HCT116 (cell line): ENCODE results near the gene ACSBG1. TPM values are rescaled to one million over a fixed set of nuclear protein-coding genes. Genes with fewer than 3 reads are reported as not detected.

ENCODE experiments used
- ATAC-seq: fragments of 200-7000 bp; cut with Tn5 transposase; 2 replicates; pipeline ENCODE4 v1.9.1; 2020; ENCODE audit warnings: mild to moderate bottlenecking, moderate library complexity
- BruUV-seq: library from RNA; stranded (reverse); fragments of 400-500 nt; replicated peaks from 2 replicates; lab custom pipeline; 2021; lab: Mats Ljungman, UMichigan
- CTCF ChIA-PET: fragments of 300-600 bp; sonication (Branson Sonifier 250); formaldehyde crosslinking; loops from one replicate; lab custom pipeline; 2021; ENCODE audit warnings: antibody characterized with exemption; lab: Charles Lee
- POLR2A ChIA-PET: fragments of 300-600, 350-600 bp; sonication (Branson Sonifier 250); formaldehyde crosslinking; loops from one replicate; lab custom pipeline; 2021; ENCODE audit warnings: antibody characterized with exemption; lab: Charles Lee
- RAD21 ChIA-PET, 2 experiments: fragments of 300-600 bp; sonication (Branson Sonifier 250); formaldehyde crosslinking; loops; one replicate each; lab custom pipeline; 2023; ENCODE audit warnings: low total read pairs in 2 of 2; ENCODE audit not compliant: uncharacterized antibody in 2 of 2, unreplicated experiment in 2 of 2, low non-redundant PET in 1 of 2; lab: Charles Lee
- DNase-seq: peaks from one replicate; pipeline ENCODE4 v3.0.0-alpha.2; 2010; ENCODE audit warnings: low read depth, low spot score
- H2AFZ ChIP-seq: fragments of 200-600 bp; shearing (Covaris generic), sonication (generic); 2 replicates; pipeline ENCODE4 v1.6.1; 2017; ENCODE audit warnings: low read depth, mixed run types, mixed read lengths, antibody characterized with exemption, low read length; ENCODE audit not compliant: poor library complexity, severe bottlenecking
- H3K27ac ChIP-seq: 2 replicates; pipeline ENCODE4 v1.5.1; 2012; ENCODE audit warnings: low read depth, low read length
- H3K27me3 ChIP-seq: fragments of 200-600 bp; sonication (generic); 2 replicates; pipeline ENCODE4 v1.6.1; 2016; ENCODE audit warnings: mixed run types, low read length, mixed read lengths; ENCODE audit not compliant: insufficient read depth
- H3K36me3 ChIP-seq, 2 experiments: fragments of 200-500 bp in 1 of 2; fragments of 200-600 bp in 1 of 2; sonication (Bioruptor generic) in 1 of 2; sonication (generic) in 1 of 2; 2 replicates each; pipeline versions ENCODE4 v1.5.1 to v1.6.1; 2014 to 2016; ENCODE audit warnings: low read length in 2 of 2, inconsistent platforms in 1 of 2, mixed read lengths in 1 of 2, mixed run types in 1 of 2; ENCODE audit not compliant: insufficient read depth in 2 of 2, control insufficient read depth in 1 of 2
- H3K4me1 ChIP-seq, 2 experiments: fragments of 200-600 bp in 1 of 2; sonication (generic) in 1 of 2; 2 replicates each; pipeline versions ENCODE4 v1.5.1 to v1.6.1; 2012 to 2017; ENCODE audit warnings: low read length in 2 of 2, inconsistent platforms in 1 of 2, mild to moderate bottlenecking in 1 of 2, mixed read lengths in 1 of 2, mixed run types in 1 of 2, moderate library complexity in 1 of 2; ENCODE audit not compliant: insufficient read depth in 2 of 2, control insufficient read depth in 1 of 2
- H3K4me2 ChIP-seq: fragments of 200-600 bp; sonication (generic); 2 replicates; pipeline ENCODE4 v1.6.1; 2017; ENCODE audit warnings: mixed run types, low read length, mixed read lengths
- H3K4me3 ChIP-seq, 2 experiments: fragments of 200-600 bp in 1 of 2; sonication (generic) in 1 of 2; replicated peaks in 1 of 2; 2 replicates each; pipeline ENCODE4 v1.5.1; 2011 to 2016; ENCODE audit warnings: low read length in 2 of 2, control low read depth in 1 of 2, low read depth in 1 of 2, mild to moderate bottlenecking in 1 of 2, mixed read lengths in 1 of 2, mixed run types in 1 of 2
- H3K79me2 ChIP-seq: fragments of 200-600 bp; sonication (generic); 2 replicates; pipeline ENCODE4 v1.6.1; 2017; ENCODE audit warnings: mild to moderate bottlenecking, mixed run types, low read length, moderate library complexity, mixed read lengths; ENCODE audit not compliant: insufficient read depth
- H3K9ac ChIP-seq: fragments of 200-600 bp; sonication (generic); 2 replicates; pipeline ENCODE4 v1.6.1; 2016; ENCODE audit warnings: low read length, mixed read lengths
- H3K9me2 ChIP-seq: fragments of 200-600 bp; sonication (generic), shearing (Covaris generic); 2 replicates; pipeline ENCODE4 v1.6.1; 2017; ENCODE audit warnings: mixed run types, mild to moderate bottlenecking, moderate library complexity; ENCODE audit not compliant: insufficient read depth
- H3K9me3 ChIP-seq, 2 experiments: fragments of 200-500 bp in 1 of 2; fragments of 200-600 bp in 1 of 2; sonication (Bioruptor generic) in 1 of 2; sonication (generic) in 1 of 2; 2 replicates each; pipeline ENCODE4 v1.6.1; 2014 to 2017; ENCODE audit warnings: low read length in 2 of 2, mixed read lengths in 2 of 2, inconsistent platforms in 1 of 2, low read depth in 1 of 2, mild to moderate bottlenecking in 1 of 2, mixed run types in 1 of 2, moderate library complexity in 1 of 2; ENCODE audit not compliant: control insufficient read depth in 1 of 2, insufficient read depth in 1 of 2
- H4K20me1 ChIP-seq: fragments of 200-600 bp; sonication (generic), shearing (Covaris generic); 2 replicates; pipeline ENCODE4 v1.6.1; 2017; ENCODE audit warnings: mixed run types, mild to moderate bottlenecking, moderate library complexity; ENCODE audit not compliant: insufficient read depth
- CBX3 ChIP-seq: IDR thresholded peaks from 2 replicates; pipeline ENCODE4 v1.6.1; 2012; ENCODE audit warnings: low read depth
- CEBPB ChIP-seq: IDR thresholded peaks from 2 replicates; pipeline ENCODE4 v1.6.1; 2012; ENCODE audit warnings: low read depth
- EGR1 ChIP-seq: IDR thresholded peaks from 2 replicates; pipeline ENCODE4 v1.6.1; 2012; ENCODE audit warnings: low read depth
- ELF1 ChIP-seq: IDR thresholded peaks from 2 replicates; pipeline ENCODE4 v1.6.1; 2012; ENCODE audit warnings: low read depth, borderline replicate concordance
- EZH2 ChIP-seq: fragments of 200-600 bp; sonication (generic); IDR thresholded peaks from 2 replicates; pipeline ENCODE4 v1.6.1; 2017; ENCODE audit warnings: antibody characterized with exemption, mixed run types
- EZH2phosphoT487 ChIP-seq: fragments of 200-600 bp; IDR thresholded peaks from 2 replicates; pipeline ENCODE4 v1.6.1; 2018; ENCODE audit warnings: antibody characterized with exemption, borderline replicate concordance
- FOSL1 ChIP-seq: IDR thresholded peaks from 2 replicates; pipeline ENCODE4 v1.6.1; 2012; ENCODE audit warnings: low read depth
- JUND ChIP-seq: IDR thresholded peaks from 2 replicates; pipeline ENCODE4 v1.6.1; 2012
- POLR2AphosphoS5 ChIP-seq: IDR thresholded peaks from 2 replicates; pipeline ENCODE4 v1.6.1; 2011; ENCODE audit warnings: mild to moderate bottlenecking, low read depth, low read length, moderate library complexity
- RAD21 ChIP-seq: IDR thresholded peaks from 2 replicates; pipeline ENCODE4 v1.6.1; 2012; ENCODE audit warnings: low read depth, mild to moderate bottlenecking
- SIN3A ChIP-seq: IDR thresholded peaks from 2 replicates; pipeline ENCODE4 v1.6.1; 2012; ENCODE audit warnings: low read depth
- SP1 ChIP-seq: IDR thresholded peaks from 2 replicates; pipeline ENCODE4 v1.6.1; 2012; ENCODE audit warnings: low read depth
- SRF ChIP-seq: IDR thresholded peaks from 2 replicates; pipeline ENCODE4 v1.6.1; 2012; ENCODE audit warnings: low read depth
- TCF7L2 ChIP-seq: IDR thresholded peaks from 2 replicates; pipeline ENCODE4 v1.7.0; 2011; ENCODE audit warnings: borderline replicate concordance, inconsistent platforms; ENCODE audit not compliant: insufficient read depth, insufficient read length; ENCODE audit errors: extremely low read depth
- YY1 ChIP-seq: IDR thresholded peaks from 2 replicates; pipeline ENCODE4 v1.6.1; 2011; ENCODE audit warnings: low read length, low read depth, moderate library complexity, mild to moderate bottlenecking; ENCODE audit not compliant: insufficient replicate concordance; ENCODE audit errors: extremely low read depth
- ZFX ChIP-seq: fragments of 450-650 bp; IDR thresholded peaks from 2 replicates; pipeline ENCODE4 v1.6.1; 2017
- ZNF274 ChIP-seq: fragments of 200-500 bp; sonication (Bioruptor generic); IDR thresholded peaks from 2 replicates; pipeline ENCODE4 v1.6.1; 2014; ENCODE audit warnings: mild to moderate bottlenecking, low read depth, low read length, inconsistent platforms
- intact Hi-C: fragments of 100-400 bp; cut with micrococcal nuclease; formaldehyde crosslinking; loops from 2 replicates; pipeline ENCODE4 v1.10.0; 2022
- total RNA-seq: library from RNA; stranded (reverse); gene quantifications from one replicate; pipeline ENCODE4 v1.2.1, GENCODE V29; 2021; ENCODE audit not compliant: unreplicated experiment
- TF ChIP-seq, protein P1 (sequence below), 3 experiments: fragments of 200-600 bp in 1 of 3; sonication (generic) in 1 of 3; IDR thresholded peaks in 2 of 3; conservative IDR thresholded peaks in 1 of 3; 2 replicates each; pipeline ENCODE4 v1.5.1; 2012 to 2017; ENCODE audit warnings: low read depth in 2 of 3, low read length in 2 of 3, antibody characterized with exemption in 1 of 3, borderline replicate concordance in 1 of 3, control low read depth in 1 of 3, mild to moderate bottlenecking in 1 of 3, mixed read lengths in 1 of 3, mixed run types in 1 of 3, moderate library complexity in 1 of 3; ENCODE audit not compliant: insufficient read depth in 1 of 3
- TF ChIP-seq, protein P2 (sequence below): IDR thresholded peaks from 2 replicates; pipeline ENCODE4 v1.6.1; 2012
- TF ChIP-seq, protein P3 (sequence below): IDR thresholded peaks from 2 replicates; pipeline ENCODE4 v1.6.1; 2011; ENCODE audit warnings: mild to moderate bottlenecking, low read length, moderate library complexity; ENCODE audit not compliant: insufficient replicate concordance; ENCODE audit errors: extremely low read depth

Gene ACSBG1
- total RNA-seq, 1 experiment from 2014 or later = 0.71 TPM

DNA sequence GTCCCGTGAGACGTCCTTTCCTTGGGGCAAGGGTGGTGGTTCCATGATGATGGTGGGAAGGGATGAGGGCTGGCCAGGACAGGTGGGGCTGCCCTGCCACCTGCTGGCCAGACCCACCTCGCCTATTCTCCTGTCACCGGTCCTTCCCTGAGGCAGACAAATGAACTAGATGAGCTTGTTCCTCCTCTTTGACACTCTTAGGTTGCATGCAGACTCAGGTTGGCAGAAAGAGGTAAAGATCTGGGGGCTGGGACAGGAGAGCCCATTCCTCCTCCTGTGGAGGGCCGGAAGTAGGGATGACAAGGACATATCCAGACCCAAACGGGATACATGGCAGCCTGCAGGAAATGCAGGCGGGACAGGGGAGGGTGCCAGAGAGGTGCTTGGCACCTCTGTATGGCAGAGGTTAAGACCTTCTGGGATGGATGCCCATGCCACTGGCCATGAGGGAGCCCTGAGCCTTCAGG lies 38.6 kb downstream of the ACSBG1 start (continued):
- no peak for TF ChIP-seq SIN3A
- no peak for TF ChIP-seq TCF7L2
- TF ChIP-seq RAD21 = peak; percentile 85
- TF ChIP-seq, protein P1, sequence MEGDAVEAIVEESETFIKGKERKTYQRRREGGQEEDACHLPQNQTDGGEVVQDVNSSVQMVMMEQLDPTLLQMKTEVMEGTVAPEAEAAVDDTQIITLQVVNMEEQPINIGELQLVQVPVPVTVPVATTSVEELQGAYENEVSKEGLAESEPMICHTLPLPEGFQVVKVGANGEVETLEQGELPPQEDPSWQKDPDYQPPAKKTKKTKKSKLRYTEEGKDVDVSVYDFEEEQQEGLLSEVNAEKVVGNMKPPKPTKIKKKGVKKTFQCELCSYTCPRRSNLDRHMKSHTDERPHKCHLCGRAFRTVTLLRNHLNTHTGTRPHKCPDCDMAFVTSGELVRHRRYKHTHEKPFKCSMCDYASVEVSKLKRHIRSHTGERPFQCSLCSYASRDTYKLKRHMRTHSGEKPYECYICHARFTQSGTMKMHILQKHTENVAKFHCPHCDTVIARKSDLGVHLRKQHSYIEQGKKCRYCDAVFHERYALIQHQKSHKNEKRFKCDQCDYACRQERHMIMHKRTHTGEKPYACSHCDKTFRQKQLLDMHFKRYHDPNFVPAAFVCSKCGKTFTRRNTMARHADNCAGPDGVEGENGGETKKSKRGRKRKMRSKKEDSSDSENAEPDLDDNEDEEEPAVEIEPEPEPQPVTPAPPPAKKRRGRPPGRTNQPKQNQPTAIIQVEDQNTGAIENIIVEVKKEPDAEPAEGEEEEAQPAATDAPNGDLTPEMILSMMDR (IDR thresholded peaks at IDR 0.05 in 2 of 3, conservative IDR thresholded peaks at IDR 0.05 in 1 of 3; ENCODE audit: borderline replicate concordance in 1 of 3, insufficient read depth in 1 of 3, low read depth in 2 of 3, low read length in 2 of 3) = peak; percentile 75 to 90 (median 86)

DNA sequence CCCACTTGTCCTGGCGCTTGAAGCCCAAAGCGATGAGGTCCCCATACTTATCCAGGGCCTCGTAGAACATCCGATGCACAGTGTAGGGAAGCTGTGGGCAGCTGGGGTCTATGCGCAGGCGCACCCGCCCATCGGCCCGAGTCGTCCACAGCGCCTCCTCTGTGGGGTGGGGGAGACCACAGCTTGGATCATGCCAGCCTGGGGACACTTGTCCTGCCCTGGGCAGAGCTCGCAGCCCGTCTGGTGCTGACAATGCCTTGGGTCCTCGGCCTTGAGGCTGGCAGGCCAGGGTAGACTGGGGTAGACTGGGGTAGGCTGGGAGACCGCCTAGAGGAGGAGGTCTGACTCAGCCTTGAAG lies 39.8 kb downstream of the ACSBG1 start:
- no peak overlapping the region for H3K9ac ChIP-seq
- no peaks in the 10 kb centered on the region for H3K9me3 ChIP-seq
- no peaks in the 10 kb centered on the region for H3K79me2 ChIP-seq
- intact Hi-C loops = no loop called here
- CTCF ChIA-PET = interaction anchor here (1.6 to 2.1 kb wide), 4 partner anchors 10 to 67 kb away, joined by 3 to 27 read pairs (median 18); no protein-coding TSS in a partner anchor
- no peaks in the 10 kb centered on the region for H3K9me2 ChIP-seq
- H3K4me3 ChIP-seq = no peak overlapping the region
- RAD21 ChIA-PET = no interaction called here
- no peaks in the 10 kb centered on the region for H4K20me1 ChIP-seq
- DNase-seq (no peak), ATAC-seq (no peak)
- no peaks in the 10 kb centered on the region for H3K36me3 ChIP-seq
- no peak overlapping the region for H3K27ac ChIP-seq
- POLR2A ChIA-PET = no interaction called here
- H3K27me3 ChIP-seq = no peaks in the 10 kb centered on the region
- no TSS peak for BruUV-seq
- H2AFZ ChIP-seq = no peak overlapping the region
- no peak overlapping the region for H3K4me2 ChIP-seq
- H3K4me1 ChIP-seq = no peaks in the 10 kb centered on the region
- TF ChIP-seq SP1 = no peak
- no peak for TF ChIP-seq JUND
- TF ChIP-seq EZH2 = no peak
- TF ChIP-seq EZH2phosphoT487 = no peak
- no peak for TF ChIP-seq CBX3
- TF ChIP-seq, protein P2, sequence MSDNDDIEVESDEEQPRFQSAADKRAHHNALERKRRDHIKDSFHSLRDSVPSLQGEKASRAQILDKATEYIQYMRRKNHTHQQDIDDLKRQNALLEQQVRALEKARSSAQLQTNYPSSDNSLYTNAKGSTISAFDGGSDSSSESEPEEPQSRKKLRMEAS = no peak
- no peak for TF ChIP-seq SRF
- no peak for TF ChIP-seq CEBPB
- no peak for TF ChIP-seq ZNF274
- TF ChIP-seq FOSL1 = no peak
- no peak for TF ChIP-seq POLR2AphosphoS5
- TF ChIP-seq ZFX = no peak
- TF ChIP-seq, protein P1 (IDR thresholded peaks at IDR 0.05 in 2 of 3, conservative IDR thresholded peaks at IDR 0.05 in 1 of 3; ENCODE audit: borderline replicate concordance in 1 of 3, insufficient read depth in 1 of 3, low read depth in 2 of 3, low read length in 2 of 3) = no peak
- TF ChIP-seq, protein P3, sequence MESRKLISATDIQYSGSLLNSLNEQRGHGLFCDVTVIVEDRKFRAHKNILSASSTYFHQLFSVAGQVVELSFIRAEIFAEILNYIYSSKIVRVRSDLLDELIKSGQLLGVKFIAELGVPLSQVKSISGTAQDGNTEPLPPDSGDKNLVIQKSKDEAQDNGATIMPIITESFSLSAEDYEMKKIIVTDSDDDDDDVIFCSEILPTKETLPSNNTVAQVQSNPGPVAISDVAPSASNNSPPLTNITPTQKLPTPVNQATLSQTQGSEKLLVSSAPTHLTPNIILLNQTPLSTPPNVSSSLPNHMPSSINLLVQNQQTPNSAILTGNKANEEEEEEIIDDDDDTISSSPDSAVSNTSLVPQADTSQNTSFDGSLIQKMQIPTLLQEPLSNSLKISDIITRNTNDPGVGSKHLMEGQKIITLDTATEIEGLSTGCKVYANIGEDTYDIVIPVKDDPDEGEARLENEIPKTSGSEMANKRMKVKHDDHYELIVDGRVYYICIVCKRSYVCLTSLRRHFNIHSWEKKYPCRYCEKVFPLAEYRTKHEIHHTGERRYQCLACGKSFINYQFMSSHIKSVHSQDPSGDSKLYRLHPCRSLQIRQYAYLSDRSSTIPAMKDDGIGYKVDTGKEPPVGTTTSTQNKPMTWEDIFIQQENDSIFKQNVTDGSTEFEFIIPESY = no peak
- no peak for TF ChIP-seq YY1
- no peak for TF ChIP-seq EGR1
- no peak for TF ChIP-seq ELF1
- no peak for TF ChIP-seq TCF7L2
